HCT116 (cell line): ENCODE results near the gene BICD1. TPM values are rescaled to one million over a fixed set of nuclear protein-coding genes. Genes with fewer than 3 reads are reported as not detected.

Source experiments
- ATAC-seq: fragments of 200-7000 bp; cut with Tn5 transposase; 2 replicates; pipeline ENCODE4 v1.9.1; 2020; ENCODE audit warnings: mild to moderate bottlenecking, moderate library complexity
- BruUV-seq: library from RNA; stranded (reverse); fragments of 400-500 nt; replicated peaks from 2 replicates; lab custom pipeline; 2021; lab: Mats Ljungman, UMichigan
- CTCF ChIA-PET: fragments of 300-600 bp; sonication (Branson Sonifier 250); formaldehyde crosslinking; loops from one replicate; lab custom pipeline; 2021; ENCODE audit warnings: antibody characterized with exemption; lab: Charles Lee
- POLR2A ChIA-PET: fragments of 300-600, 350-600 bp; sonication (Branson Sonifier 250); formaldehyde crosslinking; loops from one replicate; lab custom pipeline; 2021; ENCODE audit warnings: antibody characterized with exemption; lab: Charles Lee
- RAD21 ChIA-PET, 2 experiments: fragments of 300-600 bp; sonication (Branson Sonifier 250); formaldehyde crosslinking; loops; one replicate each; lab custom pipeline; 2023; ENCODE audit warnings: low total read pairs in 2 of 2; ENCODE audit not compliant: uncharacterized antibody in 2 of 2, unreplicated experiment in 2 of 2, low non-redundant PET in 1 of 2; lab: Charles Lee
- DNase-seq: peaks from one replicate; pipeline ENCODE4 v3.0.0-alpha.2; 2010; ENCODE audit warnings: low read depth, low spot score
- H2AFZ ChIP-seq: fragments of 200-600 bp; shearing (Covaris generic), sonication (generic); 2 replicates; pipeline ENCODE4 v1.6.1; 2017; ENCODE audit warnings: low read depth, mixed run types, mixed read lengths, antibody characterized with exemption, low read length; ENCODE audit not compliant: poor library complexity, severe bottlenecking
- H3K27ac ChIP-seq: 2 replicates; pipeline ENCODE4 v1.5.1; 2012; ENCODE audit warnings: low read depth, low read length
- H3K27me3 ChIP-seq: fragments of 200-600 bp; sonication (generic); 2 replicates; pipeline ENCODE4 v1.6.1; 2016; ENCODE audit warnings: mixed run types, low read length, mixed read lengths; ENCODE audit not compliant: insufficient read depth
- H3K36me3 ChIP-seq, 2 experiments: fragments of 200-500 bp in 1 of 2; fragments of 200-600 bp in 1 of 2; sonication (Bioruptor generic) in 1 of 2; sonication (generic) in 1 of 2; 2 replicates each; pipeline versions ENCODE4 v1.5.1 to v1.6.1; 2014 to 2016; ENCODE audit warnings: low read length in 2 of 2, inconsistent platforms in 1 of 2, mixed read lengths in 1 of 2, mixed run types in 1 of 2; ENCODE audit not compliant: insufficient read depth in 2 of 2, control insufficient read depth in 1 of 2
- H3K4me1 ChIP-seq, 2 experiments: fragments of 200-600 bp in 1 of 2; sonication (generic) in 1 of 2; 2 replicates each; pipeline versions ENCODE4 v1.5.1 to v1.6.1; 2012 to 2017; ENCODE audit warnings: low read length in 2 of 2, inconsistent platforms in 1 of 2, mild to moderate bottlenecking in 1 of 2, mixed read lengths in 1 of 2, mixed run types in 1 of 2, moderate library complexity in 1 of 2; ENCODE audit not compliant: insufficient read depth in 2 of 2, control insufficient read depth in 1 of 2
- H3K4me2 ChIP-seq: fragments of 200-600 bp; sonication (generic); 2 replicates; pipeline ENCODE4 v1.6.1; 2017; ENCODE audit warnings: mixed run types, low read length, mixed read lengths
- H3K4me3 ChIP-seq, 2 experiments: fragments of 200-600 bp in 1 of 2; sonication (generic) in 1 of 2; replicated peaks in 1 of 2; 2 replicates each; pipeline ENCODE4 v1.5.1; 2011 to 2016; ENCODE audit warnings: low read length in 2 of 2, control low read depth in 1 of 2, low read depth in 1 of 2, mild to moderate bottlenecking in 1 of 2, mixed read lengths in 1 of 2, mixed run types in 1 of 2
- H3K79me2 ChIP-seq: fragments of 200-600 bp; sonication (generic); 2 replicates; pipeline ENCODE4 v1.6.1; 2017; ENCODE audit warnings: mild to moderate bottlenecking, mixed run types, low read length, moderate library complexity, mixed read lengths; ENCODE audit not compliant: insufficient read depth
- H3K9ac ChIP-seq: fragments of 200-600 bp; sonication (generic); 2 replicates; pipeline ENCODE4 v1.6.1; 2016; ENCODE audit warnings: low read length, mixed read lengths
- H3K9me2 ChIP-seq: fragments of 200-600 bp; sonication (generic), shearing (Covaris generic); 2 replicates; pipeline ENCODE4 v1.6.1; 2017; ENCODE audit warnings: mixed run types, mild to moderate bottlenecking, moderate library complexity; ENCODE audit not compliant: insufficient read depth
- H3K9me3 ChIP-seq, 2 experiments: fragments of 200-500 bp in 1 of 2; fragments of 200-600 bp in 1 of 2; sonication (Bioruptor generic) in 1 of 2; sonication (generic) in 1 of 2; 2 replicates each; pipeline ENCODE4 v1.6.1; 2014 to 2017; ENCODE audit warnings: low read length in 2 of 2, mixed read lengths in 2 of 2, inconsistent platforms in 1 of 2, low read depth in 1 of 2, mild to moderate bottlenecking in 1 of 2, mixed run types in 1 of 2, moderate library complexity in 1 of 2; ENCODE audit not compliant: control insufficient read depth in 1 of 2, insufficient read depth in 1 of 2
- H4K20me1 ChIP-seq: fragments of 200-600 bp; sonication (generic), shearing (Covaris generic); 2 replicates; pipeline ENCODE4 v1.6.1; 2017; ENCODE audit warnings: mixed run types, mild to moderate bottlenecking, moderate library complexity; ENCODE audit not compliant: insufficient read depth
- CBX3 ChIP-seq: IDR thresholded peaks from 2 replicates; pipeline ENCODE4 v1.6.1; 2012; ENCODE audit warnings: low read depth
- EGR1 ChIP-seq: IDR thresholded peaks from 2 replicates; pipeline ENCODE4 v1.6.1; 2012; ENCODE audit warnings: low read depth
- FOSL1 ChIP-seq: IDR thresholded peaks from 2 replicates; pipeline ENCODE4 v1.6.1; 2012; ENCODE audit warnings: low read depth
- POLR2AphosphoS5 ChIP-seq: IDR thresholded peaks from 2 replicates; pipeline ENCODE4 v1.6.1; 2011; ENCODE audit warnings: mild to moderate bottlenecking, low read depth, low read length, moderate library complexity
- SIN3A ChIP-seq: IDR thresholded peaks from 2 replicates; pipeline ENCODE4 v1.6.1; 2012; ENCODE audit warnings: low read depth
- intact Hi-C: fragments of 100-400 bp; cut with micrococcal nuclease; formaldehyde crosslinking; loops from 2 replicates; pipeline ENCODE4 v1.10.0; 2022
- total RNA-seq: library from RNA; stranded (reverse); gene quantifications from one replicate; pipeline ENCODE4 v1.2.1, GENCODE V29; 2021; ENCODE audit not compliant: unreplicated experiment
- TF ChIP-seq, protein P1 (sequence below), 3 experiments: fragments of 200-600 bp in 1 of 3; sonication (generic) in 1 of 3; IDR thresholded peaks in 2 of 3; conservative IDR thresholded peaks in 1 of 3; 2 replicates each; pipeline ENCODE4 v1.5.1; 2012 to 2017; ENCODE audit warnings: low read depth in 2 of 3, low read length in 2 of 3, antibody characterized with exemption in 1 of 3, borderline replicate concordance in 1 of 3, control low read depth in 1 of 3, mild to moderate bottlenecking in 1 of 3, mixed read lengths in 1 of 3, mixed run types in 1 of 3, moderate library complexity in 1 of 3; ENCODE audit not compliant: insufficient read depth in 1 of 3
- TF ChIP-seq, protein P2 (sequence below): IDR thresholded peaks from 2 replicates; pipeline ENCODE4 v1.6.1; 2011; ENCODE audit warnings: mild to moderate bottlenecking, low read length, moderate library complexity; ENCODE audit not compliant: insufficient replicate concordance; ENCODE audit errors: extremely low read depth

BICD1 gene
- total RNA-seq, 1 experiment from 2014 or later, result 32.5 TPM

DNA sequence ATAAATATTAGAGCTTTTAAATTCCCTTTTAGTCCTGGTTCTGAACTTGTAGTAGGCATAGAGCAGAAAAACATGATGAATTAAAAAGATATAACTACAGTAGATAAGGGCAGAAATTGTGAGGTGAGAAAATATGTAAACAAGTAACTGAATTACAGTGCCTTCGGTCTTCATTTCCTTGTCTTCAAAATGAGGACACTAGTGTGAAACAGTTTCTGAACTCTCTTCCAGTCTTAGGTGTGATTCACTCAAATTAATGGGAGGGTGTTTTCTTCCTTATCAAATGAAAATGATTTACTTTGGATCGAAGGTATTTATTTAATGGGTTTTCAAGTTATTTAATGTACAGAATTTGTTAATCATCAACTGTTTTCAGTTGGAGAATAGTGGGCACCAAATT lies 294.2 kb downstream of the BICD1 start:
- Histone ChIP-seq H3K27me3 (no peaks in the 10 kb centered on the region), H2AFZ (no peak overlapping the region), H3K9ac (peak overlapping the region; percentile 66), H3K4me3 (peak overlapping the region; percentile 66 to 83), H3K27ac (peak overlapping the region; percentile 94; the same call in 1 of the 2 replicates), H3K9me2 (no peaks in the 10 kb centered on the region), H3K4me1 (peaks cover 13 to 23% of the 10 kb centered on the region in 2 experiments), H3K79me2 (peaks cover 22% of the 10 kb centered on the region), H4K20me1 (no peaks in the 10 kb centered on the region), H3K4me2 (peak overlapping the region; percentile 86), H3K36me3 (no peaks in the 10 kb centered on the region), H3K9me3 (no peaks in the 10 kb centered on the region)
- TF ChIP-seq EGR1, result no peak
- no peak for TF ChIP-seq SIN3A
- TF ChIP-seq, protein P1, sequence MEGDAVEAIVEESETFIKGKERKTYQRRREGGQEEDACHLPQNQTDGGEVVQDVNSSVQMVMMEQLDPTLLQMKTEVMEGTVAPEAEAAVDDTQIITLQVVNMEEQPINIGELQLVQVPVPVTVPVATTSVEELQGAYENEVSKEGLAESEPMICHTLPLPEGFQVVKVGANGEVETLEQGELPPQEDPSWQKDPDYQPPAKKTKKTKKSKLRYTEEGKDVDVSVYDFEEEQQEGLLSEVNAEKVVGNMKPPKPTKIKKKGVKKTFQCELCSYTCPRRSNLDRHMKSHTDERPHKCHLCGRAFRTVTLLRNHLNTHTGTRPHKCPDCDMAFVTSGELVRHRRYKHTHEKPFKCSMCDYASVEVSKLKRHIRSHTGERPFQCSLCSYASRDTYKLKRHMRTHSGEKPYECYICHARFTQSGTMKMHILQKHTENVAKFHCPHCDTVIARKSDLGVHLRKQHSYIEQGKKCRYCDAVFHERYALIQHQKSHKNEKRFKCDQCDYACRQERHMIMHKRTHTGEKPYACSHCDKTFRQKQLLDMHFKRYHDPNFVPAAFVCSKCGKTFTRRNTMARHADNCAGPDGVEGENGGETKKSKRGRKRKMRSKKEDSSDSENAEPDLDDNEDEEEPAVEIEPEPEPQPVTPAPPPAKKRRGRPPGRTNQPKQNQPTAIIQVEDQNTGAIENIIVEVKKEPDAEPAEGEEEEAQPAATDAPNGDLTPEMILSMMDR (IDR thresholded peaks at IDR 0.05 in 2 of 3, conservative IDR thresholded peaks at IDR 0.05 in 1 of 3; ENCODE audit: borderline replicate concordance in 1 of 3, insufficient read depth in 1 of 3, low read depth in 2 of 3, low read length in 2 of 3), result no peak
- no peak for TF ChIP-seq CBX3
- no peak for TF ChIP-seq POLR2AphosphoS5
- no peak for TF ChIP-seq FOSL1
- TF ChIP-seq, protein P2, sequence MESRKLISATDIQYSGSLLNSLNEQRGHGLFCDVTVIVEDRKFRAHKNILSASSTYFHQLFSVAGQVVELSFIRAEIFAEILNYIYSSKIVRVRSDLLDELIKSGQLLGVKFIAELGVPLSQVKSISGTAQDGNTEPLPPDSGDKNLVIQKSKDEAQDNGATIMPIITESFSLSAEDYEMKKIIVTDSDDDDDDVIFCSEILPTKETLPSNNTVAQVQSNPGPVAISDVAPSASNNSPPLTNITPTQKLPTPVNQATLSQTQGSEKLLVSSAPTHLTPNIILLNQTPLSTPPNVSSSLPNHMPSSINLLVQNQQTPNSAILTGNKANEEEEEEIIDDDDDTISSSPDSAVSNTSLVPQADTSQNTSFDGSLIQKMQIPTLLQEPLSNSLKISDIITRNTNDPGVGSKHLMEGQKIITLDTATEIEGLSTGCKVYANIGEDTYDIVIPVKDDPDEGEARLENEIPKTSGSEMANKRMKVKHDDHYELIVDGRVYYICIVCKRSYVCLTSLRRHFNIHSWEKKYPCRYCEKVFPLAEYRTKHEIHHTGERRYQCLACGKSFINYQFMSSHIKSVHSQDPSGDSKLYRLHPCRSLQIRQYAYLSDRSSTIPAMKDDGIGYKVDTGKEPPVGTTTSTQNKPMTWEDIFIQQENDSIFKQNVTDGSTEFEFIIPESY, result no peak
- ATAC-seq (no peak), DNase-seq (no peak)
- intact Hi-C loops, result loop anchor here (1.0 kb wide), 1 partner anchor 48 kb away; no protein-coding TSS in a partner anchor
- POLR2A ChIA-PET, result interaction anchor here (1.3 kb wide), 1 partner anchor 354 kb away, joined by 4 read pairs; no protein-coding TSS in a partner anchor
- CTCF ChIA-PET, result no interaction called here
- no TSS peak for BruUV-seq
- RAD21 ChIA-PET, result no interaction called here
